Activated T-helper 2 cell treated with anti-CD3 and anti-CD28 coated beads, Interferon-gamma antibody, Interleukin-2, Interleukin-4, amounts not matched to agents 10 μg/mL and 5 μg/mL and 100 μg/mL, durations not matched to agents 14 hours and 24 hours and 36 hours (primary cell): ENCODE data around the gene GFY. TPM values are rescaled to one million over a fixed set of nuclear protein-coding genes. Genes with fewer than 3 reads are reported as not detected.

ENCODE experiments used
- DNase-seq: peaks from one replicate; pipeline ENCODE4 v3.0.0; 2021; ENCODE audit warnings: low spot score
- H3K27ac Mint-ChIP-seq: one replicate; pipeline ENCODE4 v1.8.0; 2021; ENCODE audit warnings: mixed read lengths
- H3K27me3 Mint-ChIP-seq: one replicate; pipeline ENCODE4 v1.8.0; 2021; ENCODE audit warnings: low read depth, mixed read lengths
- H3K36me3 Mint-ChIP-seq: one replicate; pipeline ENCODE4 v1.8.0; 2021; ENCODE audit warnings: low read depth, mixed read lengths
- H3K4me1 Mint-ChIP-seq: one replicate; pipeline ENCODE4 v1.8.0; 2021; ENCODE audit warnings: low read depth, mixed read lengths
- H3K4me3 Mint-ChIP-seq: one replicate; pipeline ENCODE4 v1.8.0; 2021; ENCODE audit warnings: low read depth, mild to moderate bottlenecking, moderate library complexity, mixed read lengths
- H3K9me3 Mint-ChIP-seq: one replicate; pipeline ENCODE4 v1.8.0; 2021; ENCODE audit warnings: mixed read lengths
- intact Hi-C: fragments of 100-400 bp; cut with micrococcal nuclease; formaldehyde crosslinking; loops from one replicate; pipeline ENCODE4 v1.15.1; 2023
- total RNA-seq: library from RNA; stranded (reverse); gene quantifications from 2 replicates; pipeline ENCODE4 v1.2.3, GENCODE V29; 2022

The GFY gene
- total RNA-seq, 1 donor from 2014 or later, result not detected

- Mint-ChIP-seq H3K27me3 (no peaks in the 10 kb centered on the region), H3K4me1 (peaks cover 32% of the 10 kb centered on the region), H3K9me3 (no peaks in the 10 kb centered on the region), H3K36me3 (peaks cover 18% of the 10 kb centered on the region), H3K4me3 (peak overlapping the region; percentile 92), H3K27ac (peak overlapping the region; percentile 83)
- intact Hi-C loops, result no loop called here
- no peak for DNase-seq
These were observed 50.2 kb downstream of the GFY start for GRCh38 chr19:49475191-49475917.

- intact Hi-C loops, result loop anchor here (1.0 kb wide), 1 partner anchor 250 kb away; no protein-coding TSS in a partner anchor
- H3K4me3 Mint-ChIP-seq, result peak overlapping the region; percentile 92
- peaks cover 26% of the 10 kb centered on the region for H3K4me1 Mint-ChIP-seq
These were observed 51.0 kb downstream of the GFY start for GRCh38 chr19:49475995-49476880.

More at GRCh38 chr19:49475995-49476880, 51.0 kb downstream of the GFY start:
- Mint-ChIP-seq H3K27ac (peak overlapping the region; percentile 83), H3K27me3 (no peaks in the 10 kb centered on the region), H3K36me3 (peaks cover 23% of the 10 kb centered on the region), H3K9me3 (no peaks in the 10 kb centered on the region)
- peak; percentile 68 for DNase-seq

Other genes starting within 250 kb of the GFY start
- 1.3 and 2.2 TPM in 2 replicates for gene SLC6A16, start 100.2 kb upstream of the GFY start, total RNA-seq
- 141 TPM in 2 replicates for gene CD37, start 90.0 kb upstream of the GFY start, total RNA-seq
- not detected in 2 replicates for gene TEAD2, start 63.0 kb upstream of the GFY start, total RNA-seq
- not detected in 2 replicates for gene DKKL1, start 61.5 kb upstream of the GFY start, total RNA-seq
- 0.14 and 0.28 TPM in 2 replicates for gene KASH5, start 37.1 kb upstream of the GFY start, total RNA-seq
- not detected in 2 replicates for gene PTH2, start 1.9 kb upstream of the GFY start, total RNA-seq
- 0.16 TPM in 1 of 2 replicates, not detected in the other for gene SLC17A7, start 16.1 kb downstream of the GFY start, total RNA-seq
- 136 and 138 TPM in 2 replicates for gene PIH1D1, start 26.4 kb downstream of the GFY start, total RNA-seq
- gene ALDH16A1, start 27.8 kb downstream of the GFY start, total RNA-seq, result 26.4 and 32.5 TPM in 2 replicates
- gene FLT3LG, start 48.8 kb downstream of the GFY start, total RNA-seq, result 49.3 and 57.9 TPM in 2 replicates
- 3,221 and 3,346 TPM in 2 replicates for gene RPL13A, start 62.2 kb downstream of the GFY start, total RNA-seq
- 2,145 and 2,173 TPM in 2 replicates for gene RPS11, start 71.0 kb downstream of the GFY start, total RNA-seq
- gene FCGRT, start 87.3 kb downstream of the GFY start, total RNA-seq, result 1.8 and 2.2 TPM in 2 replicates
- gene RCN3, start 102.6 kb downstream of the GFY start, total RNA-seq, result 3.2 and 3.8 TPM in 2 replicates
- gene NOSIP, start 155.2 kb downstream of the GFY start, total RNA-seq, result 64.8 and 67.1 TPM in 2 replicates
- gene PRRG2, start 155.9 kb downstream of the GFY start, total RNA-seq, result 0.83 and 0.84 TPM in 2 replicates
- 34.2 and 34.6 TPM in 2 replicates for gene PRR12, start 165.8 kb downstream of the GFY start, total RNA-seq
- 4.9 and 6.2 TPM in 2 replicates for gene RRAS, start 214.8 kb downstream of the GFY start, total RNA-seq
- 64.6 and 69.5 TPM in 2 replicates for gene SCAF1, start 216.8 kb downstream of the GFY start, total RNA-seq
- 135 and 147 TPM in 2 replicates for gene IRF3, start 240.5 kb downstream of the GFY start, total RNA-seq
- 66.2 and 72.7 TPM in 2 replicates for gene BCL2L12, start 240.5 kb downstream of the GFY start, total RNA-seq